Mammary epithelial cell (primary cell): Measurements from ENCODE around the gene SLMAP.

Experiments
- CTCF ChIP-seq, 2 donors: IDR thresholded peaks in 1 of 2; conservative IDR thresholded peaks in 1 of 2; 2 replicates each; pipeline ENCODE4 v1.5.1; 2011 to 2012; ENCODE audit warnings: inconsistent platforms in 2 of 2, low read length in 2 of 2, mild to moderate bottlenecking in 2 of 2, control low read depth in 1 of 2, low read depth in 1 of 2; ENCODE audit not compliant: insufficient read depth in 1 of 2; ENCODE audit errors: extremely low read depth in 1 of 2
- EZH2 ChIP-seq: IDR thresholded peaks from 2 replicates; pipeline ENCODE4 v1.6.1; 2012; ENCODE audit warnings: low read length, inconsistent platforms, borderline replicate concordance

- no peak for TF ChIP-seq CTCF (conservative IDR thresholded peaks at IDR 0.05 in 1 of 2, IDR thresholded peaks at IDR 0.05 in 1 of 2; ENCODE audit: extremely low read depth in 1 of 2, insufficient read depth in 1 of 2, low read depth in 1 of 2, low read length in 2 of 2)
- TF ChIP-seq EZH2 = no peak
Observed at GRCh38 chr3:57958642-57959422, 202.7 kb downstream of the SLMAP start.
